Psoas muscle (tissue), 8 donors: ENCODE data around the gene SLIT3. TPM values are rescaled to one million over a fixed set of nuclear protein-coding genes. Genes with fewer than 3 reads are reported as not detected.

ENCODE experiments used
- ATAC-seq, 4 donors: fragments of 200-7000 bp; cut with Tn5 transposase; one replicate each; pipeline ENCODE4 v1.9.1; 2020; ENCODE audit warnings: moderate library complexity in 3 of 4, mild to moderate bottlenecking in 2 of 4
- DNase-seq, 2 donors: peaks; one replicate each; pipeline ENCODE4 v3.0.0-alpha.2; 2020
- H3K27ac ChIP-seq: fragments of 200-600 bp; one replicate; pipeline ENCODE4 v1.8.0; 2022
- H3K27me3 ChIP-seq, 3 donors: fragments of 200-600 bp in 1 of 3; one replicate each; pipeline versions ENCODE4 v1.6.1 to v1.8.0; 2013 to 2022; ENCODE audit warnings: low read length in 2 of 3, mild to moderate bottlenecking in 2 of 3, moderate library complexity in 1 of 3; ENCODE audit not compliant: insufficient read depth in 3 of 3
- H3K36me3 ChIP-seq, 2 donors: fragments of 200-600 bp in 1 of 2; one replicate each; pipeline versions ENCODE4 v1.6.1 to v1.8.0; 2013 to 2022; ENCODE audit warnings: low read depth in 1 of 2, mild to moderate bottlenecking in 1 of 2, moderate library complexity in 1 of 2; ENCODE audit not compliant: insufficient read depth in 1 of 2
- H3K4me1 ChIP-seq: fragments of 200-600 bp; one replicate; pipeline ENCODE4 v1.8.0; 2022
- H3K4me3 ChIP-seq: fragments of 200-600 bp; one replicate; pipeline ENCODE4 v1.8.0; 2022; ENCODE audit warnings: mild to moderate bottlenecking
- H3K9me3 ChIP-seq: fragments of 200-600 bp; one replicate; pipeline ENCODE4 v1.8.0; 2022
- CTCF ChIP-seq: fragments of 200-600 bp; IDR thresholded peaks from one replicate; pipeline ENCODE4 v1.8.0; 2022; ENCODE audit warnings: antibody characterized with exemption
- WGBS, 3 donors: extraction: QIAGEN DNeasy Blood & Tissue Kit; methylation state at CpG; one replicate each; pipeline versions ENCODE4 v1.1.6 to v1.1.7; 2013; 5-methylcytosine and 5-hydroxymethylcytosine counted together
- intact Hi-C, 2 donors: fragments of 100-400 bp; cut with DNase I; formaldehyde crosslinking; loops; one replicate each; pipeline versions ENCODE4 v1.11.0 to v1.14.2; 2022
- polyA plus RNA-seq, 3 donors: library from polyadenylated mRNA; stranded (reverse); fragments of 200-250 nt; gene quantifications; one replicate each; pipeline ENCODE4 v1.2.3, GENCODE V29; 2013
- total RNA-seq, 4 donors: library from RNA; stranded (reverse); fragmentation: NEBNext Ultra II Directional in 2 of 4; extraction: Animal tissue kit (Norgen Biotek cat#: 25700) in 2 of 4; gene quantifications; one replicate each; pipeline versions ENCODE4 v1.2.1 to v1.2.4, GENCODE V29; 2021 to 2023
- donor health status: healthy with polysubstance abuse.
- donor health status: DM: no; HTN: no; CAD: no; lungs with moderate emphysema.
- donor health status: Bipolar disorder and iron deficiency.
- donor health status: healthy.
- donor health status: DM: yes; HTN: yes; CAD: no.
- donor health status: DM: no; HTN: no; CAD: no.
- donor health status: DM: no; HTN: no; CAD: no.
- donor health status: DM: yes; HTN: yes; CAD: no.

Gene SLIT3
- total and polyA plus RNA-seq, 7 donors: 0.81 to 5.9 (median 2.1) TPM

- WGBS, 3 donors: 44 to 63% (median 60%) methylated on average over 4 of the region's 4 CpGs
- Histone ChIP-seq H3K36me3 (no peaks in the 10 kb centered on the region), H3K9me3 (no peaks in the 10 kb centered on the region), H3K27ac (no peak overlapping the region), H3K4me3 (no peak overlapping the region), H3K27me3 (no peaks in the 10 kb centered on the region), H3K4me1 (no peaks in the 10 kb centered on the region)
- intact Hi-C loops: no loop called here
- DNase-seq: no peak
- no peak for TF ChIP-seq CTCF
- no peak for ATAC-seq
Measured at GRCh38 chr5:169127431-169127830, 173.5 kb downstream of the SLIT3 start.

GRCh38 chr5:169126481-169127021 lies 174.4 kb downstream of the SLIT3 start:
- intact Hi-C loops: no loop called here
- no peak for DNase-seq
- no peaks in the 10 kb centered on the region for H3K36me3 ChIP-seq
- no peaks in the 10 kb centered on the region for H3K27me3 ChIP-seq
- no peaks in the 10 kb centered on the region for H3K9me3 ChIP-seq
- no peak overlapping the region for H3K4me3 ChIP-seq
- no peaks in the 10 kb centered on the region for H3K4me1 ChIP-seq
- ATAC-seq: peak in 1 of 4 donors; percentile 42
- H3K27ac ChIP-seq: no peak overlapping the region
- WGBS, 3 donors: 49 to 74% (median 66%) methylated on average over 3 of the region's 3 CpGs
- no peak for TF ChIP-seq CTCF

GRCh38 chr5:169125571-169125970 lies 175.4 kb downstream of the SLIT3 start:
- Histone ChIP-seq H3K4me1 (no peaks in the 10 kb centered on the region), H3K9me3 (no peaks in the 10 kb centered on the region), H3K36me3 (no peaks in the 10 kb centered on the region), H3K4me3 (no peak overlapping the region), H3K27me3 (no peaks in the 10 kb centered on the region), H3K27ac (no peak overlapping the region)
- no peak for ATAC-seq
- intact Hi-C loops: no loop called here
- DNase-seq: no peak
- TF ChIP-seq CTCF: no peak
- 29 to 35% (median 32%) methylated on average over 7 of the region's 7 CpGs for WGBS, 3 donors

GRCh38 chr5:169122951-169123350 lies 178.0 kb downstream of the SLIT3 start:
- no peak overlapping the region for H3K4me3 ChIP-seq
- WGBS, 3 donors: 37 to 62% (median 45%) methylated on average over 1 of the region's 1 CpG

More at GRCh38 chr5:169122951-169123350, 178.0 kb downstream of the SLIT3 start:
- Histone ChIP-seq H3K9me3 (no peaks in the 10 kb centered on the region), H3K27me3 (no peaks in the 10 kb centered on the region), H3K4me1 (no peaks in the 10 kb centered on the region), H3K27ac (no peak overlapping the region), H3K36me3 (no peaks in the 10 kb centered on the region)
- ATAC-seq (no peak), DNase-seq (no peak)
- intact Hi-C loops: no loop called here
- no peak for TF ChIP-seq CTCF
